Panc1 (cell line): Measurements from ENCODE around the gene SEBOX. TPM values are rescaled to one million over a fixed set of nuclear protein-coding genes. Genes with fewer than 3 reads are reported as not detected.

ENCODE experiments used
- ATAC-seq: fragments of 200-7000 bp; cut with Tn5 transposase; 2 replicates; pipeline ENCODE4 v1.9.1; 2020; ENCODE audit warnings: mild to moderate bottlenecking, moderate library complexity
- BruUV-seq: library from RNA; stranded (reverse); fragments of 400-500 nt; replicated peaks from 2 replicates; lab custom pipeline; 2021; lab: Mats Ljungman, UMichigan
- CTCF ChIA-PET: fragments of 300-600 bp; sonication (Branson Sonifier 250); formaldehyde crosslinking; loops from one replicate; lab custom pipeline; 2022; ENCODE audit warnings: antibody characterized with exemption; lab: Charles Lee
- POLR2A ChIA-PET: fragments of 300-600 bp; sonication (Branson Sonifier 250); formaldehyde crosslinking; loops from one replicate; lab custom pipeline; 2022; ENCODE audit warnings: antibody characterized with exemption; lab: Charles Lee
- DNase-seq: peaks from one replicate; pipeline ENCODE4 v3.0.0-alpha.2; 2010; ENCODE audit warnings: low read depth, low spot score
- H3K27ac ChIP-seq: 2 replicates; pipeline ENCODE4 v1.5.1; 2011; ENCODE audit warnings: mild to moderate bottlenecking, low read length, inconsistent platforms
- H3K27me3 ChIP-seq: fragments of 200-500 bp; sonication (Bioruptor generic); 2 replicates; pipeline ENCODE4 v1.6.0; 2014; ENCODE audit warnings: low read length, inconsistent platforms; ENCODE audit not compliant: control insufficient read depth, insufficient read depth
- H3K36me3 ChIP-seq: fragments of 200-500 bp; sonication (Bioruptor generic); 2 replicates; pipeline ENCODE4 v1.5.1; 2014; ENCODE audit warnings: inconsistent platforms, mild to moderate bottlenecking, low read length, moderate library complexity; ENCODE audit not compliant: control insufficient read depth, insufficient read depth
- H3K4me1 ChIP-seq: 2 replicates; pipeline ENCODE4 v1.5.1; 2011; ENCODE audit warnings: inconsistent platforms, mild to moderate bottlenecking, low read length, moderate library complexity; ENCODE audit not compliant: control insufficient read depth, insufficient read depth
- H3K4me3 ChIP-seq, 2 experiments: 2 replicates each; pipeline ENCODE4 v1.5.1; 2011 to 2012; ENCODE audit warnings: low read depth in 2 of 2, low read length in 2 of 2, mild to moderate bottlenecking in 2 of 2, inconsistent platforms in 1 of 2, moderate library complexity in 1 of 2
- H3K9me3 ChIP-seq: fragments of 200-500 bp; sonication (Bioruptor generic); 2 replicates; pipeline ENCODE4 v1.5.1; 2014; ENCODE audit warnings: low read depth, mild to moderate bottlenecking, inconsistent platforms, low read length, moderate library complexity; ENCODE audit not compliant: control insufficient read depth, insufficient read depth
- CTCF ChIP-seq: fragments of 450-650 bp; IDR thresholded peaks from 2 replicates; pipeline ENCODE4 v1.5.1; 2017; ENCODE audit warnings: mild to moderate bottlenecking
- POLR2AphosphoS5 ChIP-seq: IDR thresholded peaks from 2 replicates; pipeline ENCODE4 v1.6.1; 2012; ENCODE audit warnings: mild to moderate bottlenecking, low read depth, low read length, moderate library complexity
- REST ChIP-seq, 2 experiments: IDR thresholded peaks; 2 replicates each; pipeline ENCODE4 v1.6.1; 2011 to 2012; ENCODE audit warnings: low read depth in 2 of 2, control low read depth in 1 of 2, low read length in 1 of 2, mild to moderate bottlenecking in 1 of 2, moderate library complexity in 1 of 2; ENCODE audit not compliant: insufficient read depth in 1 of 2
- SIN3A ChIP-seq: IDR thresholded peaks from 2 replicates; pipeline ENCODE4 v1.6.1; 2012; ENCODE audit warnings: low read depth, mild to moderate bottlenecking, low read length, moderate library complexity, borderline replicate concordance; ENCODE audit not compliant: insufficient read depth
- TCF7L2 ChIP-seq: IDR thresholded peaks from 2 replicates; pipeline ENCODE4 v1.6.1; 2011; ENCODE audit warnings: mild to moderate bottlenecking, low read depth, low read length, inconsistent platforms
- in situ Hi-C: cut with HindIII; loops from 2 replicates; pipeline ENCODE4 v1.10.0; 2016; ENCODE audit warnings: low sequenced_read_pairs, low pct_unique_long_range_greater_than_20kb
- intact Hi-C: fragments of 100-400 bp; cut with micrococcal nuclease; formaldehyde crosslinking; loops from one replicate; pipeline ENCODE4 v1.10.0; 2022; ENCODE audit not compliant: unreplicated experiment
- total RNA-seq: library from RNA; stranded (reverse); gene quantifications from one replicate; pipeline ENCODE4 v1.2.1, GENCODE V29; 2021; ENCODE audit not compliant: unreplicated experiment

SEBOX gene
- total RNA-seq, 1 experiment from 2014 or later, result not detected

GRCh38 chr17:28384281-28385036 lies 19.5 kb upstream of the SEBOX start (continued):
- no peak for TF ChIP-seq SIN3A

- H3K27ac ChIP-seq, result no peak overlapping the region
- no peaks in the 10 kb centered on the region for H3K36me3 ChIP-seq
- H3K4me3 ChIP-seq, result no peak overlapping the region
- no peak for TF ChIP-seq TCF7L2
- no peak for TF ChIP-seq SIN3A
- TF ChIP-seq REST (IDR thresholded peaks at IDR 0.05; ENCODE audit: insufficient read depth in 1 of 2, low read depth in 2 of 2, low read length in 1 of 2), result no peak
- no peak for TF ChIP-seq POLR2AphosphoS5
- TF ChIP-seq CTCF, result no peak
- ATAC-seq (no peak), DNase-seq (no peak)
- no peaks in the 10 kb centered on the region for H3K4me1 ChIP-seq
- POLR2A ChIA-PET, result no interaction called here
- no peaks in the 10 kb centered on the region for H3K27me3 ChIP-seq
- intact Hi-C loops (no loop called here), in situ Hi-C loops (no loop called here)
- no peaks in the 10 kb centered on the region for H3K9me3 ChIP-seq
- BruUV-seq, result no TSS peak
- CTCF ChIA-PET, result no interaction called here
These were observed 16.3 kb upstream of the SEBOX start for GRCh38 chr17:28381141-28381825.

- ChIA-PET POLR2A (no interaction called here), CTCF (no interaction called here)
- ATAC-seq (no peak), DNase-seq (no peak)
- intact Hi-C loops, result no loop called here
- no TSS peak for BruUV-seq
- H3K4me1 ChIP-seq, result no peaks in the 10 kb centered on the region
- no peaks in the 10 kb centered on the region for H3K9me3 ChIP-seq
- TF ChIP-seq TCF7L2, result no peak
- TF ChIP-seq REST (IDR thresholded peaks at IDR 0.05; ENCODE audit: insufficient read depth in 1 of 2, low read depth in 2 of 2, low read length in 1 of 2), result no peak
- TF ChIP-seq CTCF, result no peak
- no peak for TF ChIP-seq SIN3A
- no peak for TF ChIP-seq POLR2AphosphoS5
- no peaks in the 10 kb centered on the region for H3K36me3 ChIP-seq
- no peak overlapping the region for H3K4me3 ChIP-seq
- H3K27ac ChIP-seq, result no peak overlapping the region
- in situ Hi-C loops, result no loop called here
- H3K27me3 ChIP-seq, result no peaks in the 10 kb centered on the region
These were observed 15.1 kb upstream of the SEBOX start for GRCh38 chr17:28379814-28380801.
